Stimulated activated CD4-positive, alpha-beta T cell treated with anti-CD3 and anti-CD28 coated beads, Interleukin-15, amount 100 ng/mL, for 1 hour (primary cell): ENCODE results near the gene PFKL.
"Not testable (repeated sequence)": the region's sequence is repeated elsewhere in the genome, so short reads cannot be mapped to it uniquely, and the experiment has no call there.

Source experiments
- DNase-seq, 2 donors: peaks; one replicate each; pipeline ENCODE4 v3.0.0-alpha.2; 2020; ENCODE audit warnings: low read depth in 1 of 2, low spot score in 1 of 2

PFKL gene

DNA sequence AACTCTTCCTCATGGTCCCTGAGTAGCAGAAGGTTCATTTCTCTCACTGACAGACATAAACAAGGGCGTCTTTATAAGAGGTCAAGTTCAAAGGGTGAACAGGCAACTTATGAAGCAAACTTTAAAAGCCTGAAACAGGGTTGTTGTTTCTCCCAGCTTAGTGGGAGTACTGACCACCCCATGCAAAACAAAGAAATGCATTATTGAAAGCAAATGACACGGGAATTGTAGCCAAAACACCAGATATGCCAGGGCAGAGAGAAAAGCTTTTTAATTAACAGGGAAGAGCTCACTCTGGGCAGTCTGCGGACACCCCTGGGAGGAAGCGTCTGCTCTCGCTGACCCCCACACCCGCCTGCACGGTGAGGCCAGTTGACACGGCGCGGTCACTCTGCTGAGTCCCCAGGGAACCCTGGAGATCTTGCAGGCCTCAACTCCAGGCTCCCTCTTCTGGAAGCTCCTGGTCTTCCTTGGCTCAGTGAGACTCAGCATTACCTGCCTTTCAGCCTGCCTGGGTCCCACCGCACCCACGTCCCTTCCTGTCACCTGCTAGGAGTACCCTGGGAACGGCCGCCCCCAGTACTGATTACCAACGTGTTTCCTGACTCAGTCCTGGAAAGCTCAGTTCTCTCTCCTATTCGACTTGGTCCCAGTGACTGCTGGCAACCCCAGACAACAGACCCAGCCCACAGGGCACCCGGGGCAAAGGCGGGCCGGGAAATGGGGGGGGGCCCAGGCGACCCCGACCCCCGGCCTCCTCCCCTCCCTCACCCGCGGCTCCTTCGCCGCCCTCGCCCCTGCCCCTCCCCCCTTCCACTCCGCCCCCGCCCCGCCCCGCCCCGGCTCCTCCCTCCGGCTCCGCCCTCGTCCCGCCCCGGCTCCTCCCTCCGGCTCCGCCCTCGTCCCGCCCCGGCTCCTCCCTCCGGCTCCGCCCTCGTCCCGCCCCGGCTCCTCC, 38.4 kb downstream of the PFKL start:
- DNase-seq = peak in 1 of 2 donors; percentile 32

DNA sequence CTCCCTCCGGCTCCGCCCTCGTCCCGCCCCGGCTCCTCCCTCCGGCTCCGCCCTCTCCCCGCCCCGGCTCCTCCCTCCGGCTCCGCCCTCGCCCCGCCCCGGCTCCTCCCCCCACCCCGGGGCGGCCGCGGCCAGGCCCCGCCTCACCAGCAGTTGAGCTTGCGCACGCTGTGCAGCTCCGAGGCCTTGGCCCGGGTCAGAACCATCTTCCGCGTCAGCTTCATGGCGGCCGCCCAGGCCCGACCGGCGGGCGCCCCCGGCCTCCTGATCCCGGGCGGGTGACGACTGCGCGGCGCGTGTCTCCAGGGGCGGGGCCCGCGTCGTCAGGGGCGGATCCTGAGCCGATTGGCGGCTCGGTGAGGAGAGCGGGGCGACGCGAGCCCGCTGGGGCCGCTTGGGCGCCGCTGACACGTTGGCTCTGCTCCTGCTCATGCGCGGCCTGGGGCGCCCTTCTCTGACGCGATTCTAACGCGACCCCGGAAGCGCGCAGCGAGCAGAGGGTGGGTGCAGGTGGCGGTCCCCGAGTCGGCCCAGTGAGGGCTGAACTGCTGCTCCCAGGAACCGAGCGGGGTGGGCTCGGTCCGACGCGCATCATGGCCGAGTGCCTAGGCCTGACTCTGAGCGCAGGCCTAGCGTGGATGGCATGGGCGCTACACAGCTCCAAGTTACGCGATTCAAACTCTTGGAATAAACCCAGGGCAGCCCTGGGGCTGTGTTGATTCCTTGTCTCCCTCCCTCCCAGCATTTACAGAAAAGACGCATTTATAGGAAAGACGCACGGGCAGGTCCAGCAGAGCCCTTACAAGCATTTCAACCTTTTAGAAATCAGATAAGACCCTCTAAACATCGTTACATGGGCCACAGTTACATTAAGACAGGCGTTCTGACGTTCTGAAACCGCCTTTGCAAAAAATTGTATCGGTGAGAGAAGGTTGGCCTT, 39.4 kb downstream of the PFKL start, which contains the start of gene CFAP410:
TSS of gene CFAP410 (minus strand) at position 420 of the 940 bp plus-strand sequence. CDS start at position 224, 196 bp downstream.
- DNase-seq = peak; percentile 89 to 91

DNA sequence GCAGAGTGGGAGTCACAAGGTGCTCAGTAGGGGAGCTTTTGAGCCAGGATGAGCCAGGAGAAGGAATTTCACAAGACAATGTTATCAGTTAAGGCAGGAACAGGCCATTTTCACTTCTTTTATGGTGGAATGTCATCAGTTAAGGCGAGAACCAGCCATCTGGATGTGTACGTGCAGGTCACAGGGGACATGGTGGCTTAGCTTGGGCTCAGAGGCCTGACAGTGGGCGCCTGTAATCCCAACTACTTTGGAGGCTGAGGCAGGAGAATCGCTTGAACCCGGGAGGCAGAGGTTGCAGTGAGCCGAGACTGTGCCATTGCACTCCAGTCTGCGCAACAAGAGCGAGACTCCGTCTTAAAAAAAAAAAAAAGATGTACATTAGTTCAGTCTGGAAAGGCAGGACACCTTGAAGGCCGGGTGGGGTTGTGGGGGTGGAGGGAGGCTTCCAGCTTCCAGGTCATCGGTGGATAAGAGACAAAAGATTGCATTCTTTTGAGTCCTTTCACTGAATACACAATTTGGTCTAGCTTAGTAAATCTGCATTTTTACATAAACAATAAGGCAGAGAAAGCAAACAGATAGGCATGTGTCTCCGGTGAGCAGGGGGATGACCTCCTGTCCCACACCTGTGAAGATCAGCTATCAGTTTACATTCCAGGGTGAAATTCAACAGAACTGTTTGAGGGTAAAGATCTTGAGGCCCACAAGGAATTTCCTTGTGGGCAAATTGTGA, 42.0 kb downstream of the PFKL start:
- not testable (repeated sequence) for DNase-seq

DNA sequence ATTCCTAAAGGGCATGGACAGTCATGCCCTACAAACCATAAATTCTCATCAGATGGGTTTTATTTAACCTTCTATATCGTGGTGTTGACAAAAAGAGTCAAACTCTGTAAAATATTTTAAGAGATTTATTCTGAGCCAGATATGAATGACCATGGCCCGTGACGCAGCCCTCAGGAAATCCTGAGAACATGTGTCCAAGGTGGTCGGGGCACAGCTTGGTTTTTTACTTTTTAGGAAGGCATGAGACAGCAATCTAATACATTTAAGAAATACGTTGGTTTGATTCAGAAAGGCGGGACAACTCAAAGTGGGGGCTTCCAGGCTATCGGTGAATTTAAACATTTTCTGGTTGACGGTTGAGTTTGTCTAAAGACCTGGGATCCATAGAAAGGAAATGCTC, 43.1 kb downstream of the PFKL start:
- DNase-seq = not testable (repeated sequence)

DNA sequence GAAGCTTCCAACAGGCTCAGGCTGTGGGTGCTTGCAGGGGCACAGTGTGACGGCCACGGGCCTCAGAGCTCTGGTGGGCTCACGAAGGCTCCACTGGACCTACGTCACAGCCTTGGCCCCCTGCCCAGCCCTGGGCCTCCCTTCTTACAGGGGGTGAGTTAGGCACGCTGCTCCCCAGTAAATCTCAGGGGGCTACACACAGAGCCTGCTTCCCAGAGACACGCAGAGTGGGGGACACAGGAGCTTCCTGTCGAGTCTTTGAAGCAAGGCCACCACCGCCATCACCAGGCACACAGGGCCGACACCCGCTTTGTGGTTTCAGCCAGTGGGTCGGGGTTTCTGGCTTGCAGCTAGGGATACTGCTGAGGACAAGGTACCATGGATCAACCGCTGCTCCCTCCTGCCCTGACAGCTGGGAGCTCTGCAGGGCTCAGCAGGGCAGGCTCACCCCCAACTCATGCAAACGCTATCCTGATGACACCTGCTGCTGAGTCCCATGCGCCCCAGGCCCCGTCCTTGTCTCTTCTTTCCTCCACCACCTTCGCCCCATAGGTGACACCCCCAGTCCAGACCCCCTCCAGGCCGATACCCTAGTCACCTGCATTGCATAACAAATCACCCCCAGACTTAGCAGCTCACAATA, 44.8 kb downstream of the PFKL start:
- DNase-seq = no peak

DNA sequence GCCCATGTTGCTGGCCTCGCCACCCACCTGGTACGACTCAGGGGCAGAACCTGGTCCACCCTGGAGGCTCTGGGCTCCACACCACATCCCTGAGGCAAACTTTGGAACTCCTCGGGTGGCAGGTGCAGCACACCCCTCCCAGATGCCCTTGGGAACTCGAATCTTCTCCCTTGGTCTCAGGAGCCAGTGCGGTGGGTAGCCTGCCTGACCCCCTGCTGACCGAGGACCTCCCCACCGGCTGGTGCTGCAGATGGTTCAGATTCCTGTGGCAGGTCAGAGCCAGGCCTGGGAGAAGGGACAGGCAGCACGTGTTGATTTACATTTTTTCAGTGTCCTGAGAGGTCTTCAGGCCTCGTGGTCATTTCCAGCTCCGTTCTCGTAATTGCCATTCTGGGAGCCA, 45.6 kb downstream of the PFKL start:
- no peak for DNase-seq

DNA sequence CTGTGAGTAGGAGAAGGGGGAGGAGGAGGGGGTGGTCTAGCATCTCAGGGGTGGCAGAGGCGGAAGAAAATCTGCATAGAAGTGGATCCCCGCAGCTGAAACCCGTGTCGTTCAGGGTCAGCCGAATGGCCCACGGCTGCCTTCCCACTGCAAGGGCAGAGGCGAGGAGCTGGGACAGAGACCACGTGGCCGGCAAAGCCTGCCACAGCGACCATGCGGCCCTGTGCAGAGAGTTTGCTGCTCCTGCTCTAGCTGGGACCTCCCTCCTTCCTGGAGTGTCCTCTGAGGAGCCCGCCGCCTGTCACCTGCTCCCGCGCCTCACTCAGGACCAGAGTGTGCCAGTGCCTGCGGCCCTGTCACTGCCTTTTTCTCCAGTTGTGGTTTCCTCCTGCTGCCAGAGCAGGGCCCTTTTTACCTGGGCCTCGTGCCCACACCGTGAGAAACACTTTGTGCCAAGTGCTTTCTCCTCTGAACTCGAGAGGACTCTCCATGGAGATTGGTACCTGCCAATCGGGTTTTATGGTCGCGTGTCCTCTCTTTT, 48.1 kb downstream of the PFKL start:
- DNase-seq = no peak

DNA sequence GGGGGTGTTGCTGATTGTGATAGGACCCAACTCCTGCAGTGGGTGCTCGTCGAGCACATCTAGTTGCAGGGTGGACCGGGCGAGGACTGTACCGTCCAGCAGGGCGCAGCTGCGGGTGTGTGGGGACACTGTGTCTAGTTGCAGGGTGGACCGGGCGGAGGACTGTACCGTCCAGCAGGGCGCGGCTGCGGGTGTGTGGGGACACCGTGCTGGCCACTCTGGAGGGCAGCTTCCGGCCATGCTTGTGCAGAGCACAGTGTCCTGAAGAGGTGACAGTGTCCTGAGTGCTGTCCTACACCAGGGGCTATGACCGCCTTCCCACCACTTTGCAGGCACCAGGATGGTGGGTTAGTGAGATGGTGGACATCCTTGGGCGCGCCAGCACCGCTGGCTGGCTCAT, 49.0 kb downstream of the PFKL start:
- DNase-seq = no peak

DNA sequence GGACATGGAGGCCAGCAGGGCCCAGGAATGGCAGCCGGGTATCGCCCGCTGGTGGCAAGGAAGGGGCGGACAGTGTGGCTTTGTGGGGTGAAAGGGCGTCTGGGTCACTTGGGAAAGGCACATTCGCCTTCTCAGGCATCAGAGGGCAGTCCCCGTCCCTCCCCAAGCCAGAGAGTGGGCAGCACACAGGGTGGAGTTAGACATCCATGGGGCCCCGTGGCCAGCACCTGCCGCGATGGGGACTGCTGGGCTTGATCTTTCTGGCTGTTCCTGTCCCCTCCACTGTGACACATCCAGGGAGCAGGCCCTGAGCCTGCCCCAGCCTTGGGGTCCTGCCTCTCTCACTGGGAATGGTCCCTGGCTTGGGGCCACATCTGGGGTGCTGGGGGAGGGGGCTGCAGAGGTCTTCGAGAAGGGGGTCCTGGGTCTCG, 49.6 kb downstream of the PFKL start:
- DNase-seq = no peak

DNA sequence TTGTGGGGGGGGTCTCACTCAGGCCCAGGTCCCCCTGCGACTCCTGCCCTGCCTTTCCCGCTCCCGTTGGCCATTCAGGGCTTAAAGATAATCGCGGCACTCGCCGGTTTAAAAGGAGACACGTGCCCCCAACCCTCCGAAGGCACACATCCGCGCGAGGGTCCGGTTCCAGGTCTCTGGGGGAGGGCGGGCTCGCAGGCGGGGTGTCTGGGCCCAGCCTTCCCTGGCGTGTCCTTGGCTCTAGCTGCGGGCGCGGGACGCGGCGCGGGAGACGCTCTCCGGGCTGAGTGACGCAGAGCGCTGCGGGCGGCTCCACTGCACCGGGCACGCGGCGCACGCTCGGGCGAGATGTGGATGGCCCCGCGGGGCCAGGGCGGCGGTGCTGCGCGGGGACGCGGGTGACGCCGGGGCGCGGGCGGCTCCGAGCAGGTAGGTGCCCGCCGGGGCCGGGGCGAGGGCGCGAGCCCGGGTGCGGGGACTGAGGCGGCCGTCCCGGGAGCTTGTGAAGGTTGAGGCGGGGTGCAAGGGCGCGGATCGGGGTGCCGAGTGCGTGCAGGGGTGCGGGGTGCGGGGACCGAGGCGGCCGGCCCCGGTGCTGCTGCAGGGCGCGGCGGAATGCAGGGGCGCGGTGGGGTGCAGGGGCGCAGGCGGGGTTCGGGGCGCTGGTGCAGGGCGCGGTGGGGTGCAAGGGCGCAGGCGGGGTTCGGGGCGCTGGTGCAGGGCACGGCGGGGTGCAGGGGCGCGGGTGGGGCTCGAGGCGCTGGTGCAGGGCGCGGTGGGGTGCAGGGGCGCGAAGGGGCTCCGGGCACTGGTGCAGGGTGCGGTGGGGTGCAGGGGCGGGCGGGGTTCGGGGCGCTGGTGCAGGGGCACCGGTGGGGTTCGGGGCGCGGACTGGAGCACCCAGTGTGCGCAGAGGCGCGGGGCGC, 50.3 kb downstream of the PFKL start:
- DNase-seq = no peak

DNA sequence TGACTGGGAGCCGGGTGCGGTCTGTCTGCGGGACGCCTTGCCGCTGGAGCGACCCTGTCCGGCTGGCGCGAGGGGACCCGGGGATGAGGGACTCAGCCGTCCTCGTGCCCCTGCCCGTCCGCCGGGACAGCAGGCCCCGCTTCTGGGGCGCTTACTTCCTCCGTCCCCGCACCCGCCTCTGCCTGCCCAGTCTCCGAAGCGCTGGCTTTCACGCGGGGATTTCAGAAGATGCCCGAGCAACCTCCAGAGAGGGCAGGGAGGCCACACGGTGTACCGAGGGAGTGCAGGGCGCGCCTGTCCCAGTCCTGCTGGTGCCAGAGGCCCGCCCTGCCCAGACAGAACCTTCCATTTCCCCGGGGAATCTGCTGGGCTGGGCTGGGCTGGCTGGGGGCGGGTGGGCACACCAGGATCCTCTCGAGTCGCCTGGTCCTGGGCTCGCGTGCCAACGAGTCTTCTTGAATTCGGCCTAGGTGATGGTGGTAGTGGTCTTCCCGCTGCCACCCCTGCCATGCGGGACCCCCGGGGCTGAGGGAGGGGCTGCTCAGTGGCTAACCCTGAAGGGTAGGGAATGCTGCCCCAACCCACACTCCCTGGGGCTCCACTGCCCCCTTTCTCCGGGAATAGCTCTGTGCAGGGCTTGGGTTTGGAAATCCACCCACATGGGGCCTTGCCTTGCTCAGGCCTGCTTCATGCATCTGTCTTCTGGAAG, 51.1 kb downstream of the PFKL start:
- no peak for DNase-seq

DNA sequence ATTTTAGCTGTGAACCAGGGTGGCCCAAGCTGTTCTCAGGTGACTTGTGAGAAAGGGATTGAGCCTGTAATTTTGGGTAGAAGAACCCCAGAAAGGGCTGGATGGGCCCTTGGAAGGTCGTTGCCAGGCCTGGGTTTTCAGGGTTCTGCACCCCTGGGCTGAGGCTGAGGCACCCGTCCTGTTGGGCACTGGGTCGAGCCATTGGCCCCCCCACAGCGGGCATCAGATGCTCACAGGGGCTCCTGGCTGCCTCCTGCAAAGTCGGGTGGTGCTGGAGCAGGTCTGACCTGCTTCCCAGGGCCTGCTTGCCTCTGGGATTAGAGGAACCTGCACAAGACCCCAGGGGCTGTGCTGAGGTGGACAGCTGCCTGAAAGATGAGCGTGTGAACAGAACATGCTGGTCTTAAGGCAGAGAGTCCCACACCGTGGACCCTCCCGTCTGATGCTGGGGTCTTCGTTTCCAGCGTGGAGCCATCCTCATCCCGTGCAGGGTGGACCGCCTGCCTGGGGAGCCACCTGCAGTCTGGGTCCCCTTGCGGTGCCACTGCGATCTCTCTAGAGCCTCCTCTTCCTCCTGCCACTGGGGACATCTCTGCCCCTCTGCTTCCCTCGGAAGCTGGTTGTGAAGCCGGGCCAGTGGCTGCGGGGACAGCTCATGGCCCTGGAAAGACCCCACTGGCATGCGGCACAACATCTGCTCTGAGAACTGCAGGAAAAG, 51.8 kb downstream of the PFKL start:
- no peak for DNase-seq

DNA sequence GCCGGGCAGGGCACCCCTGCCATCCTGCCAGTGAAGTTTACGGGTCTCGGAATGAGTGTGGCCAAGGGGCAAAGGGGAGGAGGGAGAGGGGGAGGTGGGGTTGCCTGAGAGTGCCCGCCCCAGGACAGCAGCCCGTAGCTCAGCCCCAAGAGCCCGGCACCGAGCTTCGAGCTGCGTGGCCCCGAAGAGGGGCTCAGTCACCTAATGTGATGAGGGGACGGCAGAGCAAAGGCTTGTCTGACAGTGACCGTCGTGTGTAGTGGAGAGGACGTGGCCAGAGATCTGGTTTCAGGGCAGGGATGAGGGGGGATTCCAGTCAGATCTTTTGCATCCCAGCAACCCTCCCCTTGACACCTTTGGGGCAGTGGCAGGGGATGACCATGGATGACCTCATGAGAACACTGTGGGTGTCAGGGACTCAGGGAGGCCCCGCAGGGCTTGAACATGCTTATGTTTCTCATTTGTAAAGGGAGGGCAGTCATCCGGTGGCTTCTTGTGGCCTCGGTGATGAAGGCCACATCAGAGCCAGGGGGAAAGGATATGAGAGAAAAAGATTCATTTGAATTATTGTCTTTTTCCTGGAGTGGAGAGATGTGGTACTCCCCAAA, 52.5 kb downstream of the PFKL start:
- DNase-seq = no peak

DNA sequence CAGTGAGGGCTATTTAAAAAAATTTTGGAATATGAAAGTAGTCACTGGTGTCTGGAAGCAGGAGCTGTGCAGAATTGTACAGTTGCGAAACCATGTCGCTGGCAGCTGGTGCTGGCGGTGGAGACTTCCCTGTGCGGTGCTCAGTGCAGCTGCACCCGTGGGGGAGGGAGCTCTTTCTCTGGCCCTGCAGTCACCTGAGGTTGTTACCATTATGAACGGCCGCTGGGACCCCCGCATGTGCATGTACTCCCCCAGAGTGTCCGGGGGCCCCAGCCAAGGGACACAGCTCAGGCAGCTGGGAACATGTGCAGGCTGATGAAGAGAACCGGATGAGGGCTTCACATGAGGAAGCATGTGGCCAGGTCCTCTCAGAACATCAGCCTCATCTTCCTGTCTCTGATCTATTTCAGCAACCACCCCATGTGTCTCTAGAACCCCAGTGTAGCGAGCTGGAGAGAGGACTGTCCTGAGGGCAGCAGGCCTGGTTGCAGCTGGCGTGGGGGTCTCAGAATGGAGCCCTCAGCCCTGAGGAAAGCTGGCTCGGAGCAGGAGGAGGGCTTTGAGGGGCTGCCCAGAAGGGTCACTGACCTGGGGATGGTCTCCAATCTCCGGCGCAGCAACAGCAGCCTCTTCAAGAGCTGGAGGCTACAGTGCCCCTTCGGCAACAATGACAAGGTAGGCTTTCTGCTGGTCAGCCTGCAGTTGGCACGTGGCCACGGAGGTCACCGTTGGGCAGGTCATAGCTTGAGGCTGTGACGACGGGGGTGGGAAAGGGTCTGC, 53.5 kb downstream of the PFKL start, which contains the start of gene TRPM2:
TSS of gene TRPM2 (plus strand) at position 431 of the 780 bp plus-strand sequence. CDS start at position 511, 80 bp downstream.
- DNase-seq = no peak

DNA sequence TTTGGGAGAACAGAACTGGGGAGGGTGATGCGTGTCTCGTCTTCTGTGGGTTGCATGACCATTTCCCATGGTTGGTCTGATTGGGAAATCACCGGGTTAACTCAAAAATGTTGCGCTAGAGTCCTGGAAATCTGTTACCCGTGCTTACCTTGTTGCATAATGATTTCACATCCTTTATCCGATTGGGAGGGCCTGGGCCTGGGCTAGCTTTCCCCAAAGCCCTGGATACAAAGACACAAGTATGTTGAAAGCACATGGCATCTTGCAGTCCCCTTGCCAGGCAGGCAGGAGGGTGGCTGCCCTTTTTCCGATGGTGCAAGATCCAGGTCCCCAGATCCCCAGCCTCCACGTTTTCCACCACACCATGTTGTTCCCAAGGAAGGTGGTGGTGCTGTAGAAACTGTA, 54.1 kb downstream of the PFKL start:
- DNase-seq = no peak
